HuH-7.5 (cell line): ENCODE results near the gene CDK6.

ENCODE experiments used
- DNase-seq: peaks from one replicate; pipeline ENCODE4 v3.0.0; 2011; ENCODE audit warnings: low spot score

CDK6 gene

DNA sequence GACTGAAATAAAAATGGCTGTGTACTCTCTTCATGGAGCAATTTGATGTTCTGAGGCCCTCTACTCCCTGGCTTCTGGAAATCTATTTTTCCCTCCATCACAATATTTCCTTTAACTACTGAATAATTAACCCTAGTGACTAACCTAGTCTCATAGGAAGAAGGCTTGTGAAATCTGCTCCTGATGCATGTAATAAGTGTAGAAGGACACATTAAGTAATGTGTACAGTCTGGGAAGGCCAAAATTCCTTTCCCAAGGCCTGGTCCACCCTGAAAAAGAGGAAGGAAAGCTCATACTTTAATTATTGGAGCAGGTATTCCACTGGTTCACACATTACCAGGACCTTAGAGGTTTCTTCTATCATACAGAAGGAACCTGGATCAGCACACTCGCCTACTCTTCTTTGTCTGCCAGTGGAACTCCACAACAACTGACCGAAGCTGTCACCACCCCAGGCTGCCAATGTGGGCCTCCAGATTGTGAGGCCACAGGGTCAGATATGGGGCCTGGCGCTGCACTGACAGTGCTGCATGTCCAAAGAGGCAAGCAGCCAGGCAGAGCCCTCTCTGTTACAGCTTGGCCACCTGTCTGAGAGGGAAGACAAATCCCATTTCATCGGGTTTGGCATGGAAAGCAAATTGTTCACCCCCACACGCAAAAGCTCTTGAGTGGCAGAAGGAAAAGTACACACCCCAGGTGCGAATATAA lies 191.8 kb downstream of the CDK6 start:
- no peak for DNase-seq

- no peak for DNase-seq
These were observed 192.6 kb downstream of the CDK6 start for GRCh38 chr7:92643821-92644220.

DNA sequence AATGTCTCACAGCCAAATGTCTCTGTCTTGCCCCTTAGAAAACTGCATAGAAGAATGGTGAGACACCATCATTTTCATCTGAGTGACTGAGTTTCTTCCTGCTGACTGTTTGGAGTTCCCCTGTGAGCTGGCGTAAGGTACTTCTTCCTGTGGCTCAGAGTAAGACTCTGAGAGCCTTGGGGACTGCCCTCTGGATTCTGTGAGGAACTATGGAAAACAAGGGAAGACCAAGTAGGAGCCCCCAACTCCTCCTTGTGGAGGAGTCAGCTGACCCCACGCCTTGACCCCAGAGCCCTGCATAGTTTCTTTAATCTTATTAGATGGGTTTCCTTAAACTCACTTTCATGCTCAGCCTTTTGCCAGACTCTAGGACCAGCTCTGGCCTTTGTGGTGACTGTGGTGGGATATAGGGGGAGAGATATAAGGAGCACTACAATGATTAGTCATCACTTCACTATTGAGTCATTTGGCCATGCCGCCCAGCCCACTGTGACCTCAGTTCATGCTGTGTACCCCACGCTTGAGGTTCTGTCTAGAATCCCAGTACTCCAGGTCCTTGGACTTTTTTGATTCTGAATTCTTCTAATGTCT lies 194.4 kb downstream of the CDK6 start:
- DNase-seq = no peak

DNA sequence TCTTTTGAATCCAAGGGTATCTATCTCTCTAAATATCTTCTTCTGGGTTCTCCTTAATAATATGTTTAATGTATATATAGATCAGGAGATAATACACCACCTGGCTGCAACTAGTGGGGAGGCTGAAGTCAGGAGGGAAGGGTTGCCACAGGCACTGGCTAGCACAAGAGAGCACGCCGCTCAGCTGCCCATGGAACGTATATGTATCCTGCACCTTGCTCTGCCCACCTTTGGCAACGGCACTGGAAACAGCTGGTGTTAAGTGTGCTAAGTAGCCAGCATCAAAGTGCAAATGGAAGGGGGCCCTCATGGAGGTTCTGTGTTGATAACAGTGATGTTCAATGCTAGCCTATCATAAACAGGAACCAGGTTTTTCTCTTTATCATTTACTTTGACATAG lies 196.4 kb downstream of the CDK6 start:
- no peak for DNase-seq

GRCh38 chr7:92639213-92639896 lies 197.0 kb downstream of the CDK6 start:
- no peak for DNase-seq

DNA sequence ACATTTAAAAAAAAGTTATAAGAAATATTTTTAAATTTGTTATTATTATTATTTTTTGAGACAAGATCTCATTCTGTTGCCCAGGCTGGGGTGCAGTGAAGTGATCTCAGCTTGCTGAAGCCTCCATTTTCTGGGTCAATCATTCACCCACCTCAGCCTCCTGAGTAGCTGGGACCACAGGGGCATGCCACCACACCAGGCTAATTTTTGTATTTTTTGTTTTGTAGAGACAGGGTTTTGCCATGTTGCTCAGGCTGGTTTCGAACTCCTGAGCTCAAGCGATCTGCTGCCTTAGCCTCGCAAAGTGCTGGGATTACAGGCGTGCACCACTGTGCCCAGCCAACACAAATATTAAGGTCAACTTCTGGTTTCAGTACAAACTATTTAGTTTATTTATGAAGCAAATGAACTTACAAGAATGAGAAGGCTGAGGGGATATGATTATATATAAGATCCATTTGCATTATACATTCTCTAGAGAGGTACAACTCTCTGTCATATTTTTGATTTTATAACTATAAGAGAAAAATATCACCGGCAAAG lies 200.3 kb downstream of the CDK6 start:
- no peak for DNase-seq

DNA sequence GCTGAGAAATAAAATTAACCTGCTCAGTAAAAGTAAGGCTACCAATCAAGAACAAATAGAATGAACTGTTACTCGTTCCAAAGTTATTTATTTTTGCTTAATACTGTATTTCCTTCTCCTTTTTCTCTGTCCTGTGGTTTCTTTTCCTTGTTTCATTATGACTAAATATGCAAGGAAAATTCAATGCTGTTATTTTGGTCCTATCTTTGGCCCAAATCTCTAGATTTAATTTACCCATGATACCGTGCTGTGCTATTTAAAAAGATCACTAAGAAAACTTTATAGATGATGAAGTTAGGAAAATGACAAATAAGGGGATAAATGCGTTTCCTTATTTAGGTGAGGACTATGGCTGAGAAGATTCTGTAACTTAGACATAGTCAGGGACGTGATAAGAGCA lies 200.8 kb downstream of the CDK6 start:
- DNase-seq = no peak

- no peak for DNase-seq
These were observed 201.4 kb downstream of the CDK6 start for GRCh38 chr7:92634924-92635519.

DNA sequence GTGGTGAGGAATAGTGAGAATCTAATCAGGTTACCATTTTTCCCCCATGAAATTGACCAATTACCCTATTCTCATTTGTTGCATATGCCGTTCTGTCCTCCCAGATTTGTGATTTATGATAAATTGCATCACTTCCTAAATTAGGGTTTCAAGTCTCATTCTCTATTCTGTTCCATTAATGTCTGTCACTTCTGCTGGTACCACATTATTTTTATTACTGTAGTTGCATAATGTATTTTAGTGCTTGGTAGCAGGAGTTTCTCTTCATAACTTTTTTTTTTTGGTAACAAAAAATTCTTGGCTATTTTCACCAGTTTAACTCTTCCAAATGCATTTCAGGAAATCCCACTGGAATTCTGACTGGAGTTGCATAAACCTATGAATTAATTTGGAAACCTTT lies 202.2 kb downstream of the CDK6 start:
- no peak for DNase-seq

DNA sequence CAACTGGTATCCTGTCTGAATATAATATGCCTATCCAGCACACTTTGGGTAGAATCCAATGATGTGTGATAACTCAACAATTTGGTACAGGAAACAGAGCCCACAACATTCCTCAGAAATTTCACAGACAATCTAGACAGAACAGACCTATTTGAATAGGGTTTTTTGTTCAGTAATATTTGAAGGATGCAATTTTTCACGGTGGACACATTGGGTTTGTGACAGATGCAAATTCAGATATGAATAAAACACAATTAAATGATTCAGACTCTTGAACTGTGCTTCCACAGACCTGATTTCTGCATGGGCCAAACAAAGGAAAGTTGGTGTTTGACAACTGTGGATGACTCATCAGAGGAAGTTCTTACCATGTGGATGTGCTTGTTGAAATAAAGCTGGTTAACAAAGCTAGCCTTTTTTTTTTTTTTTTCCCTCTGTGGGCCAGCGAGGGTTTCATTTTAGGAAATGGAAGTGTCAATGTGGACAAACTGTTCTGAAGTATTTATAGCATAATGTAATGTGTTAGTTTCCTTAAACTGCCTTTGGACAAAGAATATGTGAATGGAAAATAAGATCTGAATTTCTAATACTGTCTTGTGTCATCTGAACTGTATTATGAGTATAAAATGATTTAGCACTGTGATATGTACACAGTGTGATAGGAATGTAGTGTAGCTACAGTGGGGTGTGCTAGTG lies 203.0 kb downstream of the CDK6 start:
- no peak for DNase-seq

DNA sequence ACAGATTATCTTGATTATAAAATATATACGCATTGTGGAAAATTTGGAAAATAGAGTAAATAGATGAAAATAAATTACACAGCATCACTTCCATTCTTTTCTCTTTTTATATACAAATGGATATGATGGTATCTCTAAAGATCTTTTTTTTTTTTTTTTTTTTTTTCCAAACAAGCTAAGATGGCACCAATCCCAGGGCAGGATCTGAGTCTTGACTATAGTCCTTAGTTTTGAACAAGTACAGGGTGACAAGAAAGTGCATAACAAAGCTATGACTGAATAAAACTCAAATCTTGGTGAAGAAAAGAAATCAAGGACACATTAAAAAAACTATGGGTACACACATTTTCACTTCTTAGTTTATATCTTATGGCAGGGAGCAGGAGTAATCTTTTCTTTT lies 203.6 kb downstream of the CDK6 start:
- DNase-seq = no peak

DNA sequence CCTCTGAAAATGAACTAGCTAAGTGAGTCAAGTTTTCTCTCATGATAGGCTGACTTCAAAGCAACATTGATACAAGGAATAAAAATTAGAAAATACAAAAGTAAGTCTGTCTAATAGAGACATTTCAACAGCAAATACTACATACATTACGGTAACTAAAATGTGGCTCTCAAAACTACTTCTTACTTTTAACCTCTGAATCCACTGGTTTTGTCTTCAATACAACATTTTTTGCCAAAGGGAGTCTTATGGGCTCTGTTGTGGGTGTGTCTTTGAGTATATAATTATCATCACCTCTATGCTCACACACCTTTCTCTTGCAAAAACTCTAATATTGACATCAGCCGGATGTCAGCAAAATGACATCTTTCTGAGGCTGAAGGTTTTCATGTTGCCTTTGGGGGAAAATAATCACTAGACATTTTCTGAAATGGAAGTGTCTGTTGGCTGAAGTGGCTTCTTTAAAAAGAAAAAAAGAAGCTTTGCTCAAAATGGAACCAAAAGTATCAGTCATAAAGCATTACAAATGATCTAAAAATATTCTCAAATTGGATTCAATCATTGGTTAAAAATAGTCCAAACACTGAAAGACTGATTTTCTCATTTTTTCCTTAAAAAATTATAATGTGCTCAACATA lies 204.4 kb downstream of the CDK6 start:
- DNase-seq = no peak

DNA sequence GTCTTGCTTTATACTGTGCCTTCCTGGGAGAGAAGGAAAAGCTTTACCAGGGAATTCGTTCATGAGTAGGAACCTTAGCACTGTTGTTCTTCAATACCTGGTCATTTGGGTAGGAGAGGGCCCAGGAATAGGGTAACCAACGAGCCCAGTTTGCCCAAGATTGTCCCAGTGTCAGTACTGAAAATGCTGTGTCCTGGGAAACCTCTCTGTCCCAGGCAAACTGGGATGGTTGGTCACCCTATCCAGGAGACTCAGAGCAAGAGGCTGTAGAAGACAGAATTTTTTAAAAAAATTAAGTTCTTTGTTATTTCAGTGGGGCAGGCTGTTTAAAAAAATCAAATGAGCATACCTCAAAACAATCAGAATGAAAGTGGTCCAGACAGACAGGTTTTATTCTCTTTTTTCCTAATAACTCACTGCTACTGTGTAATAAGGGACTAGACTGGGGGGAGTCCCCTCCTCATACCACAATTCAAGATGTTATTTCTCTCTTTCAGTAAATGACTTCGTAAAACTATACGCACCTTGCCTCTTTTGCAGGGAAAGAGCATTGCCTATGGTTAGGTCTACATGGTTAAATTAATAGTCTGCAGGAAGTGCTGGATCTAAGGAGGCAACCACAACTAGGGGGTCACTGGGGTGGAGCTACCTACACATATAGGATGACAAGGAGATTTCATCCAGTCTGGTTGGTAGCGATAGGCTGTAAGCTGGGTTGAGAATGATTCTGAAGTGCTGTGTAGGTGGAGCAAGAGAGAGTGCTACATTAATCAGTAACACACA lies 205.1 kb downstream of the CDK6 start:
- no peak for DNase-seq

DNA sequence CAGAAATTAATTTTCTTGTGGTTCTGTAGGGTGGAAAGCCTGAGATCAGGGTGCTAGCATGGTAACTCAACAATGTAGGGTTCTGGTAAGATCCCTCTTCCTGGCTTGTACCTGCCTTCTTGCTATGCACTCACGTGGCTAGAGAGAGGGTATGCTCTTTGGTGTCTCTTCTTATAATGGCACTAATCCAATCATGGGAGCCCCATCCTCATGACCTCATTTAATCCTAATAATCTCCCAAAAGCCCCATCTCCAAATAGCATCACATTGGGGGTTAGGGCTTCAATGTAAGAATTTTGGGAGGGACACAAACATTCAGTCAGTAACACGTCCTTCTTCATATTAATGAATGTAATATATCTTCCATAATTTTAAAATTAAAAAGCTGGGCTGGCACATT lies 206.6 kb downstream of the CDK6 start:
- DNase-seq = no peak

DNA sequence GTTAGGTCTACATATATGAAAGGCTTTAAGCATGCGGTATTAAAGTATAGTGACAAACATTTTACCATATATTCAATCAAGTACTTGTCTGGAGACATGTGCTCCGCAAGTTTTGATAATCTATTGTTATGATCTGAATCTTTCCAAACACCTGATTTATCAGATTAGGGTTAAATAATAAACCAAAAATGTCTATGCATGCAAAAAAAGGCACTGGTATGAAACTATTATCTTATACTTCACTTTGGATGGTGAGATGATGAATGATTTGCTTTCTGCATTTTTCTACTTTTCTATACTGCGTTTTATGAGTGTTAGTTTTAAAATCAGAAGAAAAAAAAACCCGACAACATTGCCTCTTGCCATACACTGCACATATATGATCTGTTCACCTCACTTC lies 208.4 kb downstream of the CDK6 start:
- DNase-seq = no peak

- no peak for DNase-seq
These were observed 210.0 kb downstream of the CDK6 start for GRCh38 chr7:92626281-92626809.

GRCh38 chr7:92625617-92626016 lies 210.8 kb downstream of the CDK6 start:
- no peak for DNase-seq

DNA sequence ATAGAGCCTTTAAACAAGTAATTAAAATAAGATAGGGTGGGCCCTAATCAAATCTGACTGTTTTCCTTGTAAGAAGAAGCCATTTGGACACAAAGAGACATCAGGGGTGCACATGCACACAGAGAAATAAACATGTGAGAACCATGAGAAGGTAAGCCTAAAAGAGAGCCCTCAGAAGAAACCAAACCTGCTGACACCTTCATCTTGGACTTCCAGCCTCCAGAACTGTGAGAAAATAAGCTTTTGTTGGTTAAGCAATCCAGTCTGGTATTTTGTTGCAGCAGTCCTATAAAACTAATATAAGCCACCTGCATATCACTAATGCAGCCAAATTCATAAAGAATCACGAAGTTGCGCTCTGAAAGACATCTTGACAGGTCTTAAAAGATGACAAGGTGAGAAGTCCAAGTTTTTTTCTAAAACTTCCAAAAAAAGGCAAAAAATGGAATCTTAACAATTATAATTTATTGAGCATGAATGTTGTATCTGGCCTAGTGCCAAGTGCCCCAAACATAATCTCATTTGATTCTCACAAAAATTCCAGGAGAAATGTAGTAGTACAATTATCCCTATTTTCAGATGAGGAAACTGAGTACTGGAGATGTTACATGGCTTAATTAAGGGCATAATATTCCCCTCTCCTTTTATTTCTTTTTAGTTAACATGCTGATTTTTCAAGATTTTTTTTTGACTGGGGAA lies 211.9 kb downstream of the CDK6 start:
- DNase-seq = no peak

GRCh38 chr7:92623544-92623943 lies 212.8 kb downstream of the CDK6 start:
- DNase-seq = no peak

- no peak for DNase-seq
These were observed 213.7 kb downstream of the CDK6 start for GRCh38 chr7:92622685-92623084.
